Measurements from ENCODE around the gene NXN.
"Not testable (repeated sequence)": the region's sequence is repeated elsewhere in the genome, so short reads cannot be mapped to it uniquely, and the experiment has no call there.

The NXN gene

DNA sequence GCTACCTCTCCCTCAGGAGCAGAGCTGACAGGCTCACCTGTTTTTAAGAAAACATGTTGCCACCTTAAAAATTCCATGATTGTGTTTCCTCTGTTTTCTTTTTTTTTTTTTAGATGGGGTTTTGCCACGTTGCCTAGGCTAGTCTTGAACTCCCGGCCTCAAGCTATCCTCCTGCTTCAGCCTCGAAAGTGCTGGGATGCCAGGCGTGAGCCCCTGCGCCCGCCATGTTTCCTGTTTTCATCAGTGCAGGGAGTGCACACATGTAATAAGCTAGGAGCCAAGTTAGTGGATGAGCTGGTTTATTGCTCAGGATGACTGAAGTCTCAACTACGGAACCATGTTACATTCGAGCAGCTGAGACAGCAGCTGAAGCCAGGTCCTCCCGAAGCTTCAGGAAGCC is 183.9 kb downstream of the NXN start:
- peaks cover 9% of the 10 kb centered on the region for H3K4me1 ChIP-seq (ENCODE audit: control insufficient read depth, insufficient read depth, low read length)
- H3K27me3 ChIP-seq (ENCODE audit: control insufficient read depth, insufficient read depth, low read length) = no peaks in the 10 kb centered on the region
- H3K36me3 ChIP-seq (ENCODE audit: insufficient read depth, low read length) = peaks cover 19% of the 10 kb centered on the region
- H3K4me3 ChIP-seq (ENCODE audit: low read length) = no peak overlapping the region
- no peak overlapping the region for H3K9ac ChIP-seq (ENCODE audit: low read depth, low read length)
- H3K4me2 ChIP-seq (ENCODE audit: low read length) = no peak overlapping the region
- H3K9me3 ChIP-seq (replicated peaks; ENCODE audit: low read length) = no peaks in the 10 kb centered on the region

DNA sequence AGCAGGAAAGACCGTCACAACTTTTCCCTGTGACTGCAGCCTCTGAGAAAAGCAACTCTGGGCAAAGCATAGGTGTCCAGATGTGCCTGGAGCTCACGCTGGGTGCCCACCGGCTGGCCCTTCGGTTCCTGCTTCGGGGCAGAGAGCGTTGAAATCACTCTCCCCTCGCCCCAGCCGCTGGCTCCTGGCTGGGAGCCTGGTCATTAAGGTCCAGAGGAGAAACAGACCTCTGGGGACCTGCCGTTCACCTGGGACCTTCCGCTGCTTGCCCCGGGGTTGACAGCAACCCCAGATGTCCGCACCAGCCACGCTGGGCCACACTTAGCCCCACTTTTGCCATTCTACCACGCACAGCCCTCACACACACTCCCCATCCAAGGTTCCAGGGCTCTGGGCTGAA is 184.3 kb downstream of the NXN start:
- Histone ChIP-seq H3K27me3 (ENCODE audit: control insufficient read depth, insufficient read depth, low read length) (no peaks in the 10 kb centered on the region), H3K9me3 (replicated peaks; ENCODE audit: low read length) (no peaks in the 10 kb centered on the region), H3K4me2 (ENCODE audit: low read length) (peak overlapping the region; percentile 83), H3K9ac (ENCODE audit: low read depth, low read length) (peak overlapping the region; percentile 36), H3K36me3 (ENCODE audit: insufficient read depth, low read length) (peaks cover 19% of the 10 kb centered on the region), H3K4me3 (ENCODE audit: low read length) (peak overlapping the region; percentile 63), H3K4me1 (ENCODE audit: control insufficient read depth, insufficient read depth, low read length) (peaks cover 9% of the 10 kb centered on the region)

DNA sequence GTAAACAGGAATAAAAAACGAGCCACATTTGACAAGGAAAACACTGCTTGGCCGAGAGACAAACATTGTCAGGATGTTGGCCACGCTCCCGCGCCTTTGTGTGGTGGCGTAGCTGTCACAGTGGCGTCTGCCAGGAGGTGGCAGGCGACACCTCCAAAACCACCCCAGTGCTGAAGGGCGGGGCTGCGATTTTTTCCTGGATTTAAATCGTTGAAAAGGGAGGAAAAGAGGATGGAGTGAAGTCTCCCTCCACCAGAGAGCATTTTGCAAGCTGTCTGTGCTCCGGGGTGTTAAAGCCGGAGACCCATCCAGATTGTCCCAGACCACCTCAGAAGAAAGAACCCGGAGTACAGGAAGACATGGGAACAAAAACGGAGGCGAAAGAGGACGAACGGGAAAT is 184.7 kb downstream of the NXN start:
- Histone ChIP-seq H3K9ac (ENCODE audit: low read depth, low read length) (peak overlapping the region; percentile 51), H3K4me3 (ENCODE audit: low read length) (peak overlapping the region; percentile 63), H3K4me1 (ENCODE audit: control insufficient read depth, insufficient read depth, low read length) (peaks cover 9% of the 10 kb centered on the region), H3K36me3 (ENCODE audit: insufficient read depth, low read length) (peaks cover 23% of the 10 kb centered on the region), H3K4me2 (ENCODE audit: low read length) (peak overlapping the region; percentile 83), H3K9me3 (replicated peaks; ENCODE audit: low read length) (no peaks in the 10 kb centered on the region), H3K27me3 (ENCODE audit: control insufficient read depth, insufficient read depth, low read length) (no peaks in the 10 kb centered on the region)

DNA sequence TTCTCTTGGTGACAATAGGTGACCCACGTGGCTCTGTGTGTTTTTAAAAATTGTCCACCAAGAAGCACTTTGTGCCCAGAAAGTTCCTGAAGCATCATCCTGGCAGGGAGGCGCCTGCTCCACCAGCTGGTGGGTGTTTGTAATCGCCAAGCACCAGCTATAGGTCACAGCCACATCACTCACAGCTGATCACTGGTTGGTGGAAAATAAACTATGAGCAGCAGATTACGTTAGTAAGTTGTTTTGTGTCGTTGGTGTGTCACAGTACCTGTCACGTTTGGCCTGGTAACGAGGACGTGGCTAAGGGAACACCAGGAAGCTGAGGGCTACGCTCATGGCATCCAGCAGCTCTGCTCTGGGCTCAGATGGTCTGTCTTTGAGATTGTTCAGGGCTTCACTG is 187.3 kb downstream of the NXN start:
- peaks cover 43% of the 10 kb centered on the region for H3K36me3 ChIP-seq (ENCODE audit: insufficient read depth, low read length)
- H3K4me2 ChIP-seq (ENCODE audit: low read length) = no peak overlapping the region
- no peaks in the 10 kb centered on the region for H3K27me3 ChIP-seq (ENCODE audit: control insufficient read depth, insufficient read depth, low read length)
- H3K9ac ChIP-seq (ENCODE audit: low read depth, low read length) = no peak overlapping the region
- no peaks in the 10 kb centered on the region for H3K9me3 ChIP-seq (replicated peaks; ENCODE audit: low read length)
- no peak overlapping the region for H3K4me3 ChIP-seq (ENCODE audit: low read length)
- peaks cover 9% of the 10 kb centered on the region for H3K4me1 ChIP-seq (ENCODE audit: control insufficient read depth, insufficient read depth, low read length)

- Histone ChIP-seq H3K9me3 (replicated peaks; ENCODE audit: low read length) (no peaks in the 10 kb centered on the region), H3K4me2 (ENCODE audit: low read length) (no peak overlapping the region), H3K36me3 (ENCODE audit: insufficient read depth, low read length) (peaks cover 43% of the 10 kb centered on the region), H3K9ac (ENCODE audit: low read depth, low read length) (no peak overlapping the region), H3K27me3 (ENCODE audit: control insufficient read depth, insufficient read depth, low read length) (no peaks in the 10 kb centered on the region), H3K4me1 (ENCODE audit: control insufficient read depth, insufficient read depth, low read length) (peaks cover 9% of the 10 kb centered on the region), H3K4me3 (ENCODE audit: low read length) (no peak overlapping the region)
Measured at GRCh38 chr17:791829-792228, 187.7 kb downstream of the NXN start.

- peaks cover 43% of the 10 kb centered on the region for H3K36me3 ChIP-seq (ENCODE audit: insufficient read depth, low read length)
- H3K9ac ChIP-seq (ENCODE audit: low read depth, low read length); H3K4me2 ChIP-seq (ENCODE audit: low read length); H3K4me3 ChIP-seq (ENCODE audit: low read length); H3K9me3 ChIP-seq (replicated peaks; ENCODE audit: low read length); H3K4me1 ChIP-seq (ENCODE audit: control insufficient read depth, insufficient read depth, low read length); H3K27me3 ChIP-seq (ENCODE audit: control insufficient read depth, insufficient read depth, low read length): not testable (repeated sequence)
Measured at GRCh38 chr17:790874-791247, 188.7 kb downstream of the NXN start.

- H3K4me2 ChIP-seq (ENCODE audit: low read length); H3K4me1 ChIP-seq (ENCODE audit: control insufficient read depth, insufficient read depth, low read length); H3K9ac ChIP-seq (ENCODE audit: low read depth, low read length); H3K4me3 ChIP-seq (ENCODE audit: low read length); H3K9me3 ChIP-seq (replicated peaks; ENCODE audit: low read length); H3K27me3 ChIP-seq (ENCODE audit: control insufficient read depth, insufficient read depth, low read length): not testable (repeated sequence)
- peaks cover 43% of the 10 kb centered on the region for H3K36me3 ChIP-seq (ENCODE audit: insufficient read depth, low read length)
Measured at GRCh38 chr17:789931-790873, 189.4 kb downstream of the NXN start.

- H3K9me3 ChIP-seq (replicated peaks; ENCODE audit: low read length) = no peaks in the 10 kb centered on the region
- no peaks in the 10 kb centered on the region for H3K4me1 ChIP-seq (ENCODE audit: control insufficient read depth, insufficient read depth, low read length)
- no peak overlapping the region for H3K4me2 ChIP-seq (ENCODE audit: low read length)
- no peak overlapping the region for H3K4me3 ChIP-seq (ENCODE audit: low read length)
- H3K36me3 ChIP-seq (ENCODE audit: insufficient read depth, low read length) = peaks cover 48% of the 10 kb centered on the region
- H3K9ac ChIP-seq (ENCODE audit: low read depth, low read length) = no peak overlapping the region
- H3K27me3 ChIP-seq (ENCODE audit: control insufficient read depth, insufficient read depth, low read length) = no peaks in the 10 kb centered on the region
Measured at GRCh38 chr17:789160-789840, 190.3 kb downstream of the NXN start.

DNA sequence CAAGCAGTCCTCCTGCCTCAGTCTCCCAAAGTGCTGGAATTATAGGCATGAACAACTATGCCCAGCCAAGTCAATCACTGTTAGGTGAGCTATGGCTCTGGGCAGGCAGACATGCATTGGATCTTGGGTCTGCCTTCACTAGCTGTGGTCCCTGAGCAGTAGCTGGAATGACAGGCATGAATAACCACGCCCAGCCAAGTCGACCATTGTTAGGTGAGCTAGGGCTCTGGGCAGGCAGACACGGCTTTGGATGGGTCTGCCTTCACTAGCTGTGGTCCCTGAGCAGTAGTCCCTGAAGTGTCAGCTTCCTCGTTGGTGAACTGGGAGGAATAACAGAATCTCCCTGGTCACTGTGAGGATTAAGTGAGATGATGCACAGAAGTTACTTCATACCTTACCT is 191.0 kb downstream of the NXN start:
- H3K4me3 ChIP-seq (ENCODE audit: low read length) = no peak overlapping the region
- no peak overlapping the region for H3K4me2 ChIP-seq (ENCODE audit: low read length)
- H3K9ac ChIP-seq (ENCODE audit: low read depth, low read length) = no peak overlapping the region
- H3K4me1 ChIP-seq (ENCODE audit: control insufficient read depth, insufficient read depth, low read length) = peaks cover under 1% of the 10 kb centered on the region
- H3K36me3 ChIP-seq (ENCODE audit: insufficient read depth, low read length) = peaks cover 48% of the 10 kb centered on the region
- no peaks in the 10 kb centered on the region for H3K9me3 ChIP-seq (replicated peaks; ENCODE audit: low read length)
- H3K27me3 ChIP-seq (ENCODE audit: control insufficient read depth, insufficient read depth, low read length) = no peaks in the 10 kb centered on the region

DNA sequence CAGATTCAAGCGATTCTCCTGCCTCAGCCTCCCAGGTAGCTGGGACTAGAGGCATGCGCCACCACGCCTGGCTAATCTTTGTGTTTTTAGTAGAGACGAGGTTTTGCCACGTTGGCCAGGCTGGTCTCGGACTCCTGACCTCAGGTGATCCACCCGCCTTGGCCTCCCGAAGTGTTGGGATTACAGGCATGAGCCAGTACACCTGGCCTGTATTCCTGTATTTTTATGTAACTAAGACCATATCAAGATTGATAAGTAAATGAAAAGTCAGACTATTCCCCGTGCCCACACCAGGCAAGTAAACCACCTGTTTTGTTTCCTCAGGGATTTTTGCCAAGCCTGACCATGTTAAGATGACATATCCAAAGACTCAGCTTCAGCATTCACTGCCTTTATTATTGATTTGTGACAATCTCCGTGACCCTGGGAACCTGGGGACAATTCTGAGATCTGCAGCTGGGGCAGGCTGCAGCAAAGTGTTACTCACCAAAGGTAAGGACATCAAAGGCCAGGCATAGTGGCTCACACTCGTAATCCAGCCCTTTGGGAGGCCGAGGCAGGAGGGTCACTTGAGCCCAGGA is 191.8 kb downstream of the NXN start:
- no peak overlapping the region for H3K4me3 ChIP-seq (ENCODE audit: low read length)
- no peak overlapping the region for H3K9ac ChIP-seq (ENCODE audit: low read depth, low read length)
- H3K4me2 ChIP-seq (ENCODE audit: low read length) = no peak overlapping the region
- H3K4me1 ChIP-seq (ENCODE audit: control insufficient read depth, insufficient read depth, low read length) = peaks cover 7% of the 10 kb centered on the region
- H3K36me3 ChIP-seq (ENCODE audit: insufficient read depth, low read length) = peaks cover 47% of the 10 kb centered on the region
- H3K27me3 ChIP-seq (ENCODE audit: control insufficient read depth, insufficient read depth, low read length) = no peaks in the 10 kb centered on the region
- H3K9me3 ChIP-seq (replicated peaks; ENCODE audit: low read length) = no peaks in the 10 kb centered on the region

DNA sequence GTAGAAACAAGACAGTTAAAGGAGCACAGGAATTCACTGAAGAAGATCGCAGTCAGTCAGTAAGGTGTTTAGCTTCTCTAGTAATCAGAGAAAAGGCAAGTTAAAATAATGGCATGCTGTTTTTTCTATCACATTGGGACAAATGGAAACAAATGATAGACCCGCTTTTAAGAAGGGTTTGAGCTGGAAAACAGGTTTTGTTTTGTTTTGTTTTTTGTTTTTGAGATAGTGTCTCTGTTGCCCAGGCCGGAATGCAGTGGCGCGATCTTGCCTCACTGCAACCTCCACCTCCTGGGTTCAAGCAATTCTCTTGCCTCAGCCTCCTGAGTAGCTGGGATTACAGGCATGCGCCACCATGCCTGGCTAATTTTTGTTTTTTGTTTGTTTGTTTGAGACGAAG is 193.7 kb downstream of the NXN start:
- H3K4me1 ChIP-seq (ENCODE audit: control insufficient read depth, insufficient read depth, low read length) = peaks cover 12% of the 10 kb centered on the region
- not testable (repeated sequence) for H3K4me3 ChIP-seq (ENCODE audit: low read length); H3K27me3 ChIP-seq (ENCODE audit: control insufficient read depth, insufficient read depth, low read length); H3K4me2 ChIP-seq (ENCODE audit: low read length); H3K9ac ChIP-seq (ENCODE audit: low read depth, low read length); H3K9me3 ChIP-seq (replicated peaks; ENCODE audit: low read length)
- H3K36me3 ChIP-seq (ENCODE audit: insufficient read depth, low read length) = peaks cover 29% of the 10 kb centered on the region

All from skeletal muscle satellite cell (primary cell).